Subcutaneous adipose tissue (tissue), 4 donors: ENCODE results near the gene KRTAP19-6. TPM values are rescaled to one million over a fixed set of nuclear protein-coding genes. Genes with fewer than 3 reads are reported as not detected.

Experiments used
- total RNA-seq, 4 donors: library from RNA; depleted of rRNA; stranded (reverse); fragments of >200 nt; gene quantifications; one replicate each; pipeline ENCODE4 v1.1.0, GENCODE V29; 2016
- TF ChIP-seq, protein P1 (sequence below): fragments of 450-650 bp; IDR thresholded peaks from one replicate; pipeline ENCODE4 v1.5.1; 2016; ENCODE audit warnings: low read depth, mild to moderate bottlenecking, control low read depth, antibody characterized with exemption, moderate library complexity

KRTAP19-6 gene, protein sequence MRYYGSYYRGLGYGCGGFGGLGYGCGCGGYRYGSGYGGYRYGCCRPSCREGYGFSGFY
- not detected for total RNA-seq

DNA sequence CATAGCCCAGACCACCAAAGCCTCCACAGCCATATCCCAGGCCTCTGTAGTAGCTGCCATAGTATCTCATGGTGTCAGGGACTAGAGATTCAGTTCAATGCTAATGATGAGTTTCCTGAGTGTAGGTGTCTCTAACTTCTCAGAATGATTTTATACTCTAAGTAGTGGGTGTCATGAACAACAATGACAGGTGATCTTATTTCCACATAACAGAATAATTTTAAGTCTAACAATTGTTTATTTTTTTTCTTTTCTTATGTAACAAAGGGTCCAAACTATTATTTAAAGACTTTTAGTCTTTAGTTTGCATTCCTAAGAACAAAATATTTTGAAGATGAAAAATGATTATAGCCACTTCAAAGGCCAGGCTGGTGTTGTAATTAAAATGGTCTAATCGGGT lies at the start of gene KRTAP19-6:
Gene KRTAP19-6 (minus strand): TSS at position 101 of the 400 bp plus-strand sequence. CDS start 31 bp downstream, at position 70.
- TF ChIP-seq, protein P1, sequence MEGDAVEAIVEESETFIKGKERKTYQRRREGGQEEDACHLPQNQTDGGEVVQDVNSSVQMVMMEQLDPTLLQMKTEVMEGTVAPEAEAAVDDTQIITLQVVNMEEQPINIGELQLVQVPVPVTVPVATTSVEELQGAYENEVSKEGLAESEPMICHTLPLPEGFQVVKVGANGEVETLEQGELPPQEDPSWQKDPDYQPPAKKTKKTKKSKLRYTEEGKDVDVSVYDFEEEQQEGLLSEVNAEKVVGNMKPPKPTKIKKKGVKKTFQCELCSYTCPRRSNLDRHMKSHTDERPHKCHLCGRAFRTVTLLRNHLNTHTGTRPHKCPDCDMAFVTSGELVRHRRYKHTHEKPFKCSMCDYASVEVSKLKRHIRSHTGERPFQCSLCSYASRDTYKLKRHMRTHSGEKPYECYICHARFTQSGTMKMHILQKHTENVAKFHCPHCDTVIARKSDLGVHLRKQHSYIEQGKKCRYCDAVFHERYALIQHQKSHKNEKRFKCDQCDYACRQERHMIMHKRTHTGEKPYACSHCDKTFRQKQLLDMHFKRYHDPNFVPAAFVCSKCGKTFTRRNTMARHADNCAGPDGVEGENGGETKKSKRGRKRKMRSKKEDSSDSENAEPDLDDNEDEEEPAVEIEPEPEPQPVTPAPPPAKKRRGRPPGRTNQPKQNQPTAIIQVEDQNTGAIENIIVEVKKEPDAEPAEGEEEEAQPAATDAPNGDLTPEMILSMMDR: no peak

DNA sequence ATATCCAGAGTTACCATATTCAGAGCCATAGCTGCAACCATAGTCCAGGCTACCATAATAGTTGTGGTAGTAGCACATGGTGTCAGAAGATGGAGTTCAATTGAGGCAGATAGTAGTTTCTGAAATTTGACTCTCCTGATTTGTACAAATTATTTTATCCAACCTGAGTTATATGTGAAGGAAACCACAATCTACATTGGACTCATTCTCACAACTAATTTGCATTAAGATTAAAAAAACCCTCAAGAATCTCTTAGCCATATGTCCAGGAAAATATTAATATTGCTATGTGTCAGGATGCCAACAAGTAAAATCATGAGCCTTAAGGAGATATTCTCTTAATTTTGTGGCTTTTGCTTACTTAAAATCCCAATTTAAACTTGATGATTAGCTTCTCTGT lies 48.6 kb upstream of the KRTAP19-6 start, which contains the start of gene KRTAP22-2:
Gene KRTAP22-2 (minus strand): TSS at position 101 of the 400 bp plus-strand sequence.
- TF ChIP-seq, protein P1: no peak

DNA sequence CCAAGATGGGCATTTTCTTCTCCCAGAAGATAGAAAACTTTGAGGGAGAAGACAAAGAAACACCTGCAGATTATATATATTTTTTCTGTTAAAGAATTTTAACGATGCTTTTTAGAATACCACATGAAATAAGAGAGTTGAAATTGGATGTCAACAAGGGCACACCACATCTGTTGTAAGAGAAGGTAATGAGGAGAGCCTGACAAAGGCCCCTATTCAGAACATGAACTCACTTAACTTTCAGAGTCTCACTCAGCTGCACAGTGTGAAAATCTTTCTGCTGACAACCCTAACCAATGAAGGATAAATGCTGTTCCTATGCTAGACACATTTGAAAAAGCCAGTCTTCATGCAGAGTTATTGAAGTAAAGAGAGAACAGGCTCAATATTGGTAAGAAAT lies 41.2 kb upstream of the KRTAP19-6 start:
- TF ChIP-seq, protein P1: no peak

DNA sequence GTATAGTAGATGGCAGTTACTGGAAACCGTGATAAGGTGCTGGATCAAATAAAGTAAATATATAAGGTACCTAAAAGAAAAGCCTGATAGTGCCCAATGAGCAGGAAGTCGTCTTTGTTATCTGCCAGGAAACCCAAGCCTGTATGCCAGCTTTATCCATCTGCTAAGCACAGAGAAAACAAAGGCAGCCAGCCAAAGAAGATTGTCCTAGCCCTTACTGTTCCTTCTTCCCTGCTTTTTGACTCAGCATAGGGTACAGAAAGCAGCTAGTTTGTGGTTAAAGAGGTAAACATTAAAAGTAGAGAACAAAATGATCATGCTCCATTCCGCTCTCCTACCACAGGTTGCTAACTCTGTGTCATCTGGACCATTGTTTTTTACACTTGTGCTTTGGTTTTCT lies 38.5 kb upstream of the KRTAP19-6 start:
- TF ChIP-seq, protein P1: no peak

DNA sequence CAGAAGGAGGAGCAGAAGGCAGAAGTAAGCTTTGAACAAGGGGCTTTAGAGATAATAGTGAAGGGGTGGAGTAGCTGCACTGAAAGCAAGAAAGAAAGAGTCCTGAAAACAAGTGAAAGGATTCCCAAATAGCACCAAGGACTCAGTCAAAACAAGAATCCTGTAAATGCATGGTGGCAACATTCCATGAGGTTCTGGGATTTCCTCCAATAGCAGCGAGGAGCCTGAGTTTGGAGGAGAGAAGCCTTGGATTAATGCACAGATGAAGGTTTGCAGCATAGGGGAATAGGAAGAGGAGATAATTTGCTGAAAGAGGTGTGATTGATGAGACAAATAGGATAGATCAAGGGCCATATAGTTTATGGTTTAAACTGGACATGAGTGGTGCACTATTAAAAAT lies 37.7 kb upstream of the KRTAP19-6 start:
- TF ChIP-seq, protein P1: no peak

DNA sequence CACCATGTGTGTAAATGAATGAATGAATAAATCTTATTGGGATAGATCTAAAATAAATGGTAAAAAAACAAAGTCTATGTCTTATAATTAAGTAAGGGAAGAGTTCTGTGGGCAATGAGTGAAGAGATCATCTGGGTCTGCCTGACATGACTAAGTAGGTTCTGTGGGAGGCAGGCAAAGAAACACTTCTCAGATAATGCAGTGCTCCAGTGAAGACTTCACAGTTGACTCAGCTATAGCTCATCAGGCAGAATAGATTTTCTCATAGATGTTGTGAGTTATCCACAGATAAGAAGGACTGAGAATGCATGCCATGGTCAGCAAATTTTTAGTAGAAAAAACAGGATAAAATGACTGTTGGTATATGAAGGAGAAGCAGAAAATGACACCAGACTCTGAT lies 36.1 kb upstream of the KRTAP19-6 start:
- TF ChIP-seq, protein P1: no peak

DNA sequence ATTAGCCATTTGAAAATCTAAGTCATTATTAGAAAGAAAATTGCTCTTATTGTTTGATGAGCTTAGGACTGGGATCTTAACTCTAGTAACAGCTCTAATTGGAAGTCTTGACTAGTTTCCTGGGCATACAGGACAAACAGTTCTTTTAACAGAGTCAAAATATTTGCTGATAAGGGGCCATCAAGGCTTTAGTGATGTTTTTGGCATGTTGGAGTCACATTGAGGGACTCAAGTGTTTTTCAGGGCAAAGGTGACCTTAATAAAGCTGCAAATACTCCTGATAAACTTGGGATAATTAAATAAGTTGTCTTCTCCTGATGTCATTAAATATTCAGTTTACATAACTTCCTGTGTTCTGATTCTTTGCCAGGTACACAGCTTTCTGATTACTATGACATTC lies 26.0 kb upstream of the KRTAP19-6 start:
- TF ChIP-seq, protein P1: no peak

DNA sequence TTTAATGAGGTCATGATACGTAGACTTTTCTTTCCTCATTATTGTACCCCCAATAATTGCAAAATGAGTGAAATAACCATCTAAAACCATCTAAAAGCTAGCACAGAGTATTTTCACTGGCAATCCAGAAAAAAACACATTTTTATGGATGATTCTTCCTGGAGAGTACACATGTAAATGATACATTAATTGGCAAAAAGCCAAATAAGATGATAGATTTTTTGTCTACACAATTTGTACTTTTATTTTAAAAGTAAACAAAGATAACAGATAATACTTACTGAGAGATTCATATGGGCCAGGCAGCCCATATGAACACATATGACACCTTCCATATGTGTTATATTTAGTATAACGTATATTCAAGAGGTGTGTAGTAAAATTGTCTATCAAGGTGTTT lies 22.0 kb upstream of the KRTAP19-6 start:
- TF ChIP-seq, protein P1: no peak
